GM18499 (cell line): ENCODE data around the gene GPD1.

Experiments used
- ATAC-seq: cut with Tn5 transposase; IDR thresholded peaks from one replicate; pipeline ENCODE4 v1.9.1; 2021; ENCODE audit warnings: moderate number of reproducible peaks; ENCODE audit not compliant: insufficient read depth, unreplicated experiment

Gene GPD1

GRCh38 chr12:50103767-50104321, at the start of gene GPD1:
GPD1 (plus strand) TSS chr12:50104008; CDS start chr12:50104051, 43 bp downstream.
- no peak for ATAC-seq

DNA sequence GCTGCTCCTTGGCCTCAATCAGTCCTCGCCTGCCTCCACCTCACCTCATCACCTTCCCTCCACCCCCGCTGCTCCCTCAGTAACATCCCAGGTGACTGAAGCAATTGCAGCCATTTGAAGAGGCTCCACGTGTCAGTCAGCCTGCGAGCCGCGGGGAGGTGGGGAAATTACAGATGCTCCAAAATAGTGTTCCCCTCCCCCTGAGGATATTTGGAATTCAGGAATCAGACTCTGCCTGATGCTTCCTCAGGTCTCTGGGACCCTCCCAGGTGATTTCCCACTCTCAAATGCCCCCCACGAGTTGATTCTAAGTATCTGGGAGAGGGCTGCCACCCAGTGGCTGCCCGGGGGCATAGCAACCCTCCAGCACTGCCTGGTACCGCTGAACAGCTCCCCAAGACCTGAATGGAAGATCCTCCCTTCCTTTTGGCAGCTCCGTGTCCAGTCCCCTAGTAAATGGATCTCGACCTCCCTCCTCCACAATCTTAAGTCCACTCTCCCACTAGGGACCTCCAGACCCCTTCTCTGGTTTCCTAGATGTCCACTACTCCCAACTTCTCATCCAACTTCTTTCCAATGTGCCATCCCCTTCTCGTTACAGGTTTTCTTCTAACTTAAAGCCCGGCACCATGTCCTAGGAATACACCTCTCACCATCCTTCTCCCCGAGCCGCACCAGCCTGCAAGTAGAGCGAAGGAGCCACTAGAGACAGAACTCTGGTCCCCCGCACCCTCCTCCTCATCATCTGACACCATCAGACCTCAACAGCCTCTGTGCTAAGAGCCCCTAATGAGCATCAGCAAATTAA, 47.8 kb upstream of the GPD1 start:
- ATAC-seq, result no peak

- no peak for ATAC-seq
Measured at GRCh38 chr12:50056639-50056976, 47.2 kb upstream of the GPD1 start.

- no peak for ATAC-seq
Measured at GRCh38 chr12:50057000-50057841, 46.6 kb upstream of the GPD1 start, which contains the start of gene ASIC1. ASIC1 (plus strand) TSS chr12:50057596; CDS start chr12:50058767, 1,171 bp downstream.

DNA sequence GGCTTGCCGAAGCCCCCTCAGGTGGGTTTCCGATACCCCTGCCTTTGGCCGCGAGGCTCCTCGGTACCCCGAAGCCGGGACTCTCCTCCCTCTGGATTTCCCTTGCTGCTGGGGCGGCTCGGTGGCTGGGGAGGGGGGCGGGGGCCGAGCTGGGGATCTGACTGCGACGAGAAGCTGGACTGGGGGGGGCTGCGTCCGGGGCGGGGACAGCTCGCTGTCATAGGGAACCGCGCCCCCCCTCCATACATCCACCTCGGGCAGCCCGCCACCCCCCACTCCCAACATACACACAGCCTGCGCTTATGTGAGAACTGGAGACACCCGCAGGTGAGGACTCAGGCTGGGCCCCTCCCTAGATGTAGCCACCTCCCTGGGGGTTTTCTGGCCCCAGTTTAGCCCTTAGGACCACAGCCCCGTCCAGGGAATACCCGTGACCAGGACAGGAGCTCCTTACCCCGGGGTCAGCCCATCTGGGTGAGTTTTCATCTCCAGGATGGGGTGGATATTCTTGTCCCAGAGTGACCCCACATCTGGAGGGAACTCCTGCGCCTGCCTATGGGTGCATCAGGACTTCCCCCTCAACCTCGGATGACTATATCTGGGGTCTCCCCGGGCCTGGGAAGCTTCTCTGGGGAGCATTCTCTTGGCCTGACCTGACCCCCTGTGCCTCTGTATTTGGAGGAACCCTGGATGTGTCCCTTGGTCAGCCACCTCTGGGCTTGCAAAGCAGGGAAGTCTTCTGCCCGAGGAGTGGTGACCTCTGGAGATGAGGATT, 45.7 kb upstream of the GPD1 start:
- ATAC-seq, result no peak

GRCh38 chr12:50058743-50059312, 45.0 kb upstream of the GPD1 start:
- ATAC-seq, result no peak

DNA sequence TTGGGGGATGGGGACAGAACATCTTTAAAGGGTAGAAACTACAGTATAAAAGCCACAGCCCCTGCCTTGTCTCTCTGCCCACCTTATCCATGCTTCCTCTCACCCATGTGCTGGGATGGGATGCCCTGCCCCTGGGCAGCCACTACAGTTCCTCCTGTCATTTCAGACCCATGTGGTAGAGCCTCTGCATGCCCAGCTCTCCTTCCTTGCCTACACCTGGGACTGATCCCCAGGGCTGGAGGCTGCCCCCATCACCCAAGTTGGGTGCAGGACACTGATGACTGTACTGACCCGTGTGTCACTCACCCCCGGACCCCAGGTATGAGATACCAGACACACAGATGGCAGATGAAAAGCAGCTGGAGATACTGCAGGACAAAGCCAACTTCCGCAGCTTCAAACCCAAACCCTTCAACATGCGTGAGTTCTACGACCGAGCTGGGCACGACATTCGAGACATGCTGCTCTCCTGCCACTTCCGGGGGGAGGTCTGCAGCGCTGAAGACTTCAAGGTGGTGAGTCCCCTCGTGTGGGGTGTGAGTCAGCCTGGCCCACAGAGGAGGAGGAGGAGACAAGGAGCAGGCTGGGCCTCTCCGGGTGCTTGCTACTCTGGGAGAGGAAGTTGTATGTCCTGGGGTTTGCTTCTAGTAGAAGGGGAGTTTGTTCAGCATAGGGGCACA, 44.2 kb upstream of the GPD1 start:
- no peak for ATAC-seq

GRCh38 chr12:50060120-50060468, 43.7 kb upstream of the GPD1 start:
- no peak for ATAC-seq

- no peak for ATAC-seq
Measured at GRCh38 chr12:50061171-50061570, 42.6 kb upstream of the GPD1 start.

DNA sequence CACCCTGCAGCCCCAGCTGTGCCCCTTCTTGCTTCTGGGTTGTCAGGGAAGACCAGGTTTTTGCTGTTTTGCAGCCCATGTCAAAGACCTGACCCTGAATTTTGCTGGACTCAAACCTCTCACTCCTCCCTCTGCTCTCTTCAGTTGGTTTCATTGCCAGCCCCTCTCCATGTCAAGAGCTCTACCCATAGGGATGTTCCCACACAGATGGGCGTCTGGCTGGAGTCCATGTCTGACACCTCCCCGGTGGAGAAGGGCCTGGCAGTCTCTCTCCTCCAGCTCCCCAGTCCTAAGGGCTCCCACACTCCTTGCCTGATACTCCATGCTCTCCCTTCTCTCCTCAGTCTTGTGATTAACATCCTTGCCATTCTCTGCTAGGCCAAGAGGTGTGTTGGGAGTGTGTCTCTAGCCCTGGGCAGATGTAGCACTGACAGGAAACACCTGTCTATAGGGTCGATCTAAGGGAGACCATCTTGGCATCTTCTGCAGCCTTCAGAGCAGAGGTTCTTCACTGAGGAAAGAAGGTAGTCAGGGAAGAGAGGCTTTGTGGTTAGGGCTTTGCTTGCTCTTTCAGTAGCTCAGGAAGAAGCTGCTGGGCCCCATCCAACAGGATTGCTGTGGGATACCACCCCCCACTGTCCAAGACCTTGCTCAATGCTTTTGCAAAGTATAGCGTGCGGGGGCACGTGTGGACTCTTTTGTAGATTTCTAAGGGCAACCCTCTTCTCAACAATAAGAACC, 41.7 kb upstream of the GPD1 start:
- no peak for ATAC-seq

GRCh38 chr12:50062728-50063460, 40.9 kb upstream of the GPD1 start:
- ATAC-seq, result no peak

- no peak for ATAC-seq
Measured at GRCh38 chr12:50065726-50066310, 38.0 kb upstream of the GPD1 start.

GRCh38 chr12:50066402-50066801, 37.4 kb upstream of the GPD1 start:
- no peak for ATAC-seq

- no peak for ATAC-seq
Measured at GRCh38 chr12:50069069-50069468, 34.7 kb upstream of the GPD1 start.

- ATAC-seq, result no peak
Measured at GRCh38 chr12:50069539-50069938, 34.3 kb upstream of the GPD1 start.

- no peak for ATAC-seq
Measured at GRCh38 chr12:50070314-50071060, 33.3 kb upstream of the GPD1 start.

- ATAC-seq, result no peak
Measured at GRCh38 chr12:50072198-50072907, 31.5 kb upstream of the GPD1 start.
